IMR-90 (cell line): ENCODE data around the gene PAX5. TPM values are rescaled to one million over a fixed set of nuclear protein-coding genes. Genes with fewer than 3 reads are reported as not detected.

Experiments used
- ATAC-seq: fragments of 200-7000 bp; cut with Tn5 transposase; 2 replicates; pipeline ENCODE4 v1.9.1; 2020; ENCODE audit warnings: low read depth, mild to moderate bottlenecking, moderate library complexity
- BruUV-seq: library from RNA; stranded (reverse); fragments of 400-500 nt; replicated peaks from 2 replicates; lab custom pipeline; 2021; lab: Mats Ljungman, UMichigan
- CTCF ChIA-PET: fragments of 300-600 bp; formaldehyde crosslinking; extraction: SDS; loops from one replicate; lab custom pipeline; 2021; ENCODE audit warnings: antibody characterized with exemption; lab: Yijun Ruan, JAX
- POLR2A ChIA-PET: fragments of 300-600 bp; sonication (Branson Sonifier 250); formaldehyde crosslinking; loops from one replicate; lab custom pipeline; 2022; ENCODE audit warnings: antibody characterized with exemption; ENCODE audit not compliant: unreplicated experiment; lab: Charles Lee
- DNase-seq: peaks from one replicate; pipeline ENCODE4 v3.0.0; 2013
- H2AFZ ChIP-seq: replicated peaks from 2 replicates; pipeline ENCODE3; 2013; ENCODE audit warnings: low read length, mild to moderate bottlenecking; ENCODE audit not compliant: poor library complexity
- H2AK5ac ChIP-seq: 2 replicates; pipeline ENCODE4 v1.6.1; 2013; ENCODE audit warnings: low read depth, low read length, inconsistent platforms
- H2AK9ac ChIP-seq: replicated peaks from 2 replicates; pipeline ENCODE3; 2013; ENCODE audit warnings: mild to moderate bottlenecking, low read depth, low read length, moderate library complexity; ENCODE audit not compliant: poor library complexity
- H2BK120ac ChIP-seq: 2 replicates; pipeline ENCODE4 v1.6.1; 2013; ENCODE audit warnings: low read depth, low read length, inconsistent platforms
- H2BK15ac ChIP-seq: 3 replicates; pipeline ENCODE4 v1.6.1; 2013; ENCODE audit warnings: low read depth, low read length, inconsistent platforms
- H2BK20ac ChIP-seq: 2 replicates; pipeline ENCODE4 v1.6.1; 2013; ENCODE audit warnings: low read depth, mild to moderate bottlenecking, inconsistent platforms, low read length, moderate library complexity
- H2BK5ac ChIP-seq: 2 replicates; pipeline ENCODE4 v1.6.1; 2013; ENCODE audit warnings: mild to moderate bottlenecking, low read depth, low read length, inconsistent platforms; ENCODE audit not compliant: poor library complexity, severe bottlenecking
- H3K14ac ChIP-seq: replicated peaks from 2 replicates; pipeline ENCODE4 v1.6.1; 2013; ENCODE audit warnings: low read depth, low read length, inconsistent platforms
- H3K18ac ChIP-seq: 2 replicates; pipeline ENCODE4 v1.6.1; 2013; ENCODE audit warnings: low read depth, low read length, control low read depth
- H3K23ac ChIP-seq: 2 replicates; pipeline ENCODE4 v1.6.1; 2013; ENCODE audit warnings: low read depth, low read length, inconsistent platforms
- H3K27ac ChIP-seq: 2 replicates; pipeline ENCODE4 v1.5.1; 2013; ENCODE audit warnings: mild to moderate bottlenecking, control low read depth, low read length; ENCODE audit not compliant: insufficient read depth
- H3K27me3 ChIP-seq: 2 replicates; pipeline ENCODE4 v1.6.1; 2013; ENCODE audit warnings: low read length; ENCODE audit not compliant: control insufficient read depth, insufficient read depth
- H3K36me3 ChIP-seq: 2 replicates; pipeline ENCODE4 v1.6.1; 2013; ENCODE audit warnings: low read length, mixed read lengths; ENCODE audit not compliant: control insufficient read depth, insufficient read depth
- H3K4ac ChIP-seq: 2 replicates; pipeline ENCODE4 v1.6.1; 2013; ENCODE audit warnings: low read depth, low read length, inconsistent platforms
- H3K4me1 ChIP-seq: 2 replicates; pipeline ENCODE4 v1.6.1; 2013; ENCODE audit warnings: low read length, mixed read lengths; ENCODE audit not compliant: control insufficient read depth, insufficient read depth
- H3K4me2 ChIP-seq: 2 replicates; pipeline ENCODE4 v1.6.1; 2013; ENCODE audit warnings: low read depth, mild to moderate bottlenecking, control low read depth, low read length, moderate library complexity
- H3K4me3 ChIP-seq: 2 replicates; pipeline ENCODE4 v1.5.1; 2013; ENCODE audit warnings: low read depth, mild to moderate bottlenecking, control low read depth, low read length, moderate library complexity; ENCODE audit not compliant: insufficient read depth
- H3K56ac ChIP-seq: 2 replicates; pipeline ENCODE4 v1.6.1; 2013; ENCODE audit warnings: low read length, inconsistent platforms; ENCODE audit not compliant: insufficient read depth; ENCODE audit errors: extremely low read depth
- H3K79me1 ChIP-seq, 2 experiments: 2 replicates each; pipeline ENCODE4 v1.6.1; 2013; ENCODE audit warnings: low read length in 2 of 2, inconsistent platforms in 1 of 2, low read depth in 1 of 2
- H3K9ac ChIP-seq: 2 replicates; pipeline ENCODE4 v1.6.1; 2013; ENCODE audit warnings: low read depth, low read length, control low read depth
- H3K9me1 ChIP-seq: 2 replicates; pipeline ENCODE4 v1.6.1; 2013; ENCODE audit warnings: low read length, inconsistent platforms; ENCODE audit not compliant: insufficient read depth
- H3K9me3 ChIP-seq: 2 replicates; pipeline ENCODE4 v1.6.1; 2013; ENCODE audit warnings: low read length; ENCODE audit not compliant: control insufficient read depth, insufficient read depth
- H4K20me1 ChIP-seq: 2 replicates; pipeline ENCODE4 v1.6.1; 2013; ENCODE audit warnings: low read length, inconsistent platforms; ENCODE audit not compliant: insufficient read depth
- H4K5ac ChIP-seq: 2 replicates; pipeline ENCODE4 v1.6.1; 2013; ENCODE audit warnings: mild to moderate bottlenecking, low read depth, low read length, control low read depth
- H4K8ac ChIP-seq, 2 experiments: 2 replicates each; pipeline ENCODE4 v1.6.1; 2013; ENCODE audit warnings: low read depth in 2 of 2, low read length in 2 of 2, control low read depth in 1 of 2, inconsistent platforms in 1 of 2
- H4K91ac ChIP-seq: 2 replicates; pipeline ENCODE4 v1.6.1; 2013; ENCODE audit warnings: low read depth, low read length, inconsistent platforms; ENCODE audit not compliant: insufficient read depth
- CEBPB ChIP-seq: IDR thresholded peaks from 2 replicates; pipeline ENCODE4 v1.6.1; 2012; ENCODE audit warnings: low read depth, low read length, improper control_type of control experiment
- WGBS, 2 experiments: methylation state at CpG; one replicate each; pipeline versions ENCODE4 v1.1.5 to v1.1.7; 2013; ENCODE audit warnings: missing lambda C conversion rate in 2 of 2; ENCODE audit not compliant: insufficient read length in 1 of 2; ENCODE audit errors: extremely low coverage in 2 of 2; 5-methylcytosine and 5-hydroxymethylcytosine counted together
- dilution Hi-C: fragments of 300-500 bp; cut with HindIII; formaldehyde crosslinking; loops from one replicate; pipeline ENCODE4 v1.14.3; 2018; ENCODE audit warnings: low sequenced_read_pairs; ENCODE audit not compliant: unreplicated experiment
- in situ Hi-C: fragments of 300-500 bp; cut with MboI; formaldehyde crosslinking; loops from 3 replicates; pipeline ENCODE4 v1.14.3; 2019; ENCODE audit warnings: low sequenced_read_pairs, inconsistent platforms, mixed read lengths
- intact Hi-C: fragments of 100-400 bp; cut with micrococcal nuclease; formaldehyde crosslinking; loops from 2 replicates; pipeline ENCODE4 v1.10.0; 2022
- polyA plus RNA-seq, 3 experiments: library from polyadenylated mRNA; depleted of rRNA; stranded (reverse); fragments of >200 nt; gene quantifications; 2 replicates each; pipeline ENCODE4 v1.2.3, GENCODE V29; 2012; ENCODE audit warnings: low replicate concordance in 1 of 3
- total RNA-seq: library from RNA; depleted of rRNA; stranded (reverse); fragments of >200 nt; gene quantifications from 2 replicates; pipeline ENCODE4 v1.2.3, GENCODE V29; 2012

The PAX5 gene
- total and polyA plus RNA-seq, 2 of the 4 experiments (the other 2 are of a cell fraction): not detected

DNA sequence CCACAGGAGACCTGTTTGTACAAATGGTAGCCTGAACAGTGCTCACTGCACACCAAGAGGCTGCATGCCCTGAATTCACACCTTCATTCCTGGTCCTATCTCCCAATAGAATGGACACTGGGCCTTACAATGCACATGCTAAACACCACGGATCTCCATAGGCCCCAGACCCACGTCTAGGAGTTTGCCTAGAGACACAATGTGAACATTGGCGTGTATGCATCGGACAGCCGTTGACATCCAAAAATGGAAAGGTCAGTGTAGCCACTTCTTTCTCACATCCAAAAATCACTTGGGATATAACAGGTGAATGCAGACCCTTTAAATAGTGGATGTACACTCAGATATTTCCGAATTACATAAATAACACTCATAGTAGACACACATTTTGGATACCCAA lies 927 bp downstream of the PAX5 start:
- H2BK15ac ChIP-seq: no peak overlapping the region
- H2AK5ac ChIP-seq: no peak overlapping the region
- dilution Hi-C loops (no loop called here), intact Hi-C loops (no loop called here), in situ Hi-C loops (no loop called here)
- no peak overlapping the region for H3K23ac ChIP-seq
- no peaks in the 10 kb centered on the region for H3K79me1 ChIP-seq
- H2AFZ ChIP-seq: no peak overlapping the region
- no peak overlapping the region for H4K8ac ChIP-seq
- ChIA-PET CTCF (no interaction called here), POLR2A (no interaction called here)
- H3K9me3 ChIP-seq: peaks cover 10% of the 10 kb centered on the region
- H2BK5ac ChIP-seq: no peak overlapping the region
- no peak for TF ChIP-seq CEBPB
- no peak overlapping the region for H3K4me3 ChIP-seq
- no peak overlapping the region for H3K27ac ChIP-seq
- no peak overlapping the region for H2BK120ac ChIP-seq
- no TSS peak for BruUV-seq
- no peak overlapping the region for H4K91ac ChIP-seq
- no peaks in the 10 kb centered on the region; the same call in 1 of the 2 replicates for H3K4me1 ChIP-seq
- H3K56ac ChIP-seq: no peak overlapping the region
- H2BK20ac ChIP-seq: no peak overlapping the region
- H3K27me3 ChIP-seq: peaks cover 99% of the 10 kb centered on the region
- ATAC-seq (no peak), DNase-seq (no peak)
- H3K9me1 ChIP-seq: no peaks in the 10 kb centered on the region; the same call in 1 of the 2 replicates
- no peak overlapping the region for H4K5ac ChIP-seq
- H3K4me2 ChIP-seq: no peak overlapping the region
- no peaks in the 10 kb centered on the region for H3K36me3 ChIP-seq
- H4K20me1 ChIP-seq: peaks cover 9% of the 10 kb centered on the region; the same call in 1 of the 2 replicates
- H3K18ac ChIP-seq: no peak overlapping the region
- H3K9ac ChIP-seq: no peak overlapping the region
- H3K14ac ChIP-seq: no peak overlapping the region
- no peak overlapping the region for H2AK9ac ChIP-seq
- WGBS, 2 experiments: no CpG with 5 or more reads among the region's 6 CpGs
- no peak overlapping the region for H3K4ac ChIP-seq
